Measurements from ENCODE around the gene TPGS1.

The TPGS1 gene

DNA sequence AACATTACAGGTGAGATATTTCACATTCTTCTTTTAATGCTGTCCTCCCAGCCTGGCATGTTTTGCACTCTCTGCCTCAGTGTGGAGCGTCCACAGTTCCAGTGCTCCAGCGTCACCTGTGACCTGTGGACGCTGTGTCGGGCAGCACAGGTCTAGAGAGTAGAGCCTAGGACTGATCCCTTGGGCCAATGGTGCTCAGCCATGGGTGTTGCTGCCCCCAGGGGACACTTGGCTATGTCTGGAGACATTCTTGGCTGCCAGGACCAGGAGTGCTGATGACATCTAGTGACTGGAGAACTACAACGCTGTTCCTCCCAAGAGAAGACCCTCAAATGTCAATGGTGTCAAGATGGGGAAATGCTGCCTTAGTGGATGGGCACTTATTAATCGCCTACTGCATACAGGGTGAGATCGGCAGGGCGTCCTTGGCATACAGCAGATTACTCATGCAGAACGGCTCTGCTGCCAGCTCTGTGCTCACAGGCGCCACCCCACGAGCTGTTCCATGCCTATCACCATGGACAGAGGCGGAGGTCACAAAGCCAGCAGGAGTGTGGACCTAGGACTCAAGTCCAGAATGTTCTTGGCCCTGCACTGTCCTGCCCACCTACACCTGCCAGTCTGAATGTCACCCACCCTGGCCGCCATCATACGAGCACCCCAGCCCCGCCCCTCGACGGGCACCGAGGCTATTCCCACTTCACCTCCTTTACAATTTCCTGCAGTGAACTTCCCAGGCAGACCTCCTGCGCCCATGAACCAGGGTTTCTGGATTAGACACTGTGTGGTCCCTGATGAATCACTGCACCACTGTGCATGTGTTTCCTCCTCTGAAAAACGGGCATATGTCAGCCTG is 24.9 kb upstream of the TPGS1 start:
- no peak overlapping the region for H3K9ac ChIP-seq
- H3K36me3 ChIP-seq (ENCODE audit: insufficient read depth): no peaks in the 10 kb centered on the region
- H3K4me2 ChIP-seq: no peak overlapping the region
- no peak overlapping the region for H3K27ac ChIP-seq
- H3K4me3 ChIP-seq (IDR thresholded peaks at IDR 0.05; ENCODE audit: insufficient read depth, low read depth, low read length): no peak overlapping the region
- no peaks in the 10 kb centered on the region for H4K20me1 ChIP-seq (ENCODE audit: insufficient read depth)
- H2AFZ ChIP-seq (ENCODE audit: low read depth): no peak overlapping the region
- H3K79me2 ChIP-seq (ENCODE audit: insufficient read depth, low read depth): no peaks in the 10 kb centered on the region
- H3K4me1 ChIP-seq (ENCODE audit: low read depth, poor library complexity, severe bottlenecking): no peaks in the 10 kb centered on the region
- H3K27me3 ChIP-seq (ENCODE audit: insufficient read depth, low read depth): peaks cover 40% of the 10 kb centered on the region
- no peak for TF ChIP-seq CTCF (conservative IDR thresholded peaks at IDR 0.05; ENCODE audit: low read depth, low read length)

- H3K36me3 ChIP-seq (ENCODE audit: insufficient read depth): no peaks in the 10 kb centered on the region
- H3K4me1 ChIP-seq (ENCODE audit: low read depth, poor library complexity, severe bottlenecking): no peaks in the 10 kb centered on the region
- H2AFZ ChIP-seq (ENCODE audit: low read depth): no peak overlapping the region
Measured at GRCh38 chr19:483332-484072, 23.8 kb upstream of the TPGS1 start.

DNA sequence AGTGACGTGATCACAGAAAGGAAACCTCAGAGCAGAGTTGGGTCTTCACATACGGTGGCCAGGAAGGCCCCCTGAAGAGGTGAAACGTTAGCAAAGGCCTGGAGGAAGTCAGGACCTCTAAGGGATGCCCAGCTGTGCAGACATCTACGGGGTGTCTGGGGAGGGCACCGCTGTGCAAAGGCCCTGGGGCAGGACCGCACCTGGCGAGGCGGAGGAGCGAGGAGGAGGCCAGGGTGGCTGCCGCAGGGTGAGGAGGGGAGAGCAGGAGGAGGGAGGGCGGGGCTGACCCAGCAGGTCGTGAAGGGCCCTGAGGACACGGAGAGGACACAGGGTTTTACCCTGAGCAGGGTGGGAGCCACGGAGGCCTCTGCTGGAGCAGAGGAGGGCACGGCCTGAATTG is 22.8 kb upstream of the TPGS1 start:
- peaks cover 22% of the 10 kb centered on the region; the same call in 1 of the 2 replicates for H3K27me3 ChIP-seq (ENCODE audit: insufficient read depth, low read depth)
- H3K9ac ChIP-seq: no peak overlapping the region
- H2AFZ ChIP-seq (ENCODE audit: low read depth): no peak overlapping the region
- H3K4me3 ChIP-seq (IDR thresholded peaks at IDR 0.05; ENCODE audit: insufficient read depth, low read depth, low read length): no peak overlapping the region
- no peaks in the 10 kb centered on the region for H3K79me2 ChIP-seq (ENCODE audit: insufficient read depth, low read depth)
- TF ChIP-seq CTCF (conservative IDR thresholded peaks at IDR 0.05; ENCODE audit: low read depth, low read length): no peak
- H3K4me2 ChIP-seq: no peak overlapping the region
- no peaks in the 10 kb centered on the region for H3K4me1 ChIP-seq (ENCODE audit: low read depth, poor library complexity, severe bottlenecking)
- no peak overlapping the region for H3K27ac ChIP-seq
- H4K20me1 ChIP-seq (ENCODE audit: insufficient read depth): no peaks in the 10 kb centered on the region
- no peaks in the 10 kb centered on the region for H3K36me3 ChIP-seq (ENCODE audit: insufficient read depth)

More at GRCh38 chr19:483332-484072, 23.8 kb upstream of the TPGS1 start:
- TF ChIP-seq CTCF (conservative IDR thresholded peaks at IDR 0.05; ENCODE audit: low read depth, low read length): no peak
- Histone ChIP-seq H3K4me2 (no peak overlapping the region), H3K79me2 (ENCODE audit: insufficient read depth, low read depth) (no peaks in the 10 kb centered on the region), H3K9ac (no peak overlapping the region), H3K4me3 (IDR thresholded peaks at IDR 0.05; ENCODE audit: insufficient read depth, low read depth, low read length) (no peak overlapping the region), H4K20me1 (ENCODE audit: insufficient read depth) (no peaks in the 10 kb centered on the region), H3K27me3 (ENCODE audit: insufficient read depth, low read depth) (peaks cover 32% of the 10 kb centered on the region), H3K27ac (no peak overlapping the region)

DNA sequence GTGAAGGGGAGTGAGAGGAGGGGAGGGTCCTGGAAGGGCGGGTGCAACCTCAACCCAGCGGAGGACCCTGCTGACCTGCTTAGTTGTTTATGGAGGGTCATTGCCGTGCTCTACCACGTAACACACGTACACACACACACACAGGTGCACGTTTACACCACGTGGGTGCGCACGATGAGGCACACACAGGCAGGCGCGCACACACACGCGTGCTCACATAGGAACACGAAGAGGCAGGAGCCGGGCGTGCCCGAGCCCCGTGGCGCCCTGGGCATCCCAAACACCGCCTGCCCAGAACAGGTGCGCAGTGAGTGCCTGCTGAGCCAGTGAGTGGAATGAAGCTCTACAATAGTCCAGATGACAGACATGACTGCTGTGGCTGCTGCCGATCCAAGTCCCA is 22.2 kb upstream of the TPGS1 start:
- Histone ChIP-seq H3K27me3 (ENCODE audit: insufficient read depth, low read depth) (peaks cover 16% of the 10 kb centered on the region; the same call in 1 of the 2 replicates), H3K79me2 (ENCODE audit: insufficient read depth, low read depth) (no peaks in the 10 kb centered on the region), H3K36me3 (ENCODE audit: insufficient read depth) (no peaks in the 10 kb centered on the region), H4K20me1 (ENCODE audit: insufficient read depth) (no peaks in the 10 kb centered on the region), H3K4me1 (ENCODE audit: low read depth, poor library complexity, severe bottlenecking) (no peaks in the 10 kb centered on the region), H2AFZ (ENCODE audit: low read depth) (no peak overlapping the region), H3K27ac (no peak overlapping the region), H3K4me3 (IDR thresholded peaks at IDR 0.05; ENCODE audit: insufficient read depth, low read depth, low read length) (no peak overlapping the region), H3K9ac (no peak overlapping the region), H3K4me2 (no peak overlapping the region)
- no peak for TF ChIP-seq CTCF (conservative IDR thresholded peaks at IDR 0.05; ENCODE audit: low read depth, low read length)

Data from KMS-11 (cell line).